DMS153 (cell line): Measurements from ENCODE around the gene IRF6.

ENCODE experiments used
- DNase-seq: peaks from one replicate; lab custom pipeline; 2025; lab: John Stamatoyannopoulos, UW

The IRF6 gene

DNA sequence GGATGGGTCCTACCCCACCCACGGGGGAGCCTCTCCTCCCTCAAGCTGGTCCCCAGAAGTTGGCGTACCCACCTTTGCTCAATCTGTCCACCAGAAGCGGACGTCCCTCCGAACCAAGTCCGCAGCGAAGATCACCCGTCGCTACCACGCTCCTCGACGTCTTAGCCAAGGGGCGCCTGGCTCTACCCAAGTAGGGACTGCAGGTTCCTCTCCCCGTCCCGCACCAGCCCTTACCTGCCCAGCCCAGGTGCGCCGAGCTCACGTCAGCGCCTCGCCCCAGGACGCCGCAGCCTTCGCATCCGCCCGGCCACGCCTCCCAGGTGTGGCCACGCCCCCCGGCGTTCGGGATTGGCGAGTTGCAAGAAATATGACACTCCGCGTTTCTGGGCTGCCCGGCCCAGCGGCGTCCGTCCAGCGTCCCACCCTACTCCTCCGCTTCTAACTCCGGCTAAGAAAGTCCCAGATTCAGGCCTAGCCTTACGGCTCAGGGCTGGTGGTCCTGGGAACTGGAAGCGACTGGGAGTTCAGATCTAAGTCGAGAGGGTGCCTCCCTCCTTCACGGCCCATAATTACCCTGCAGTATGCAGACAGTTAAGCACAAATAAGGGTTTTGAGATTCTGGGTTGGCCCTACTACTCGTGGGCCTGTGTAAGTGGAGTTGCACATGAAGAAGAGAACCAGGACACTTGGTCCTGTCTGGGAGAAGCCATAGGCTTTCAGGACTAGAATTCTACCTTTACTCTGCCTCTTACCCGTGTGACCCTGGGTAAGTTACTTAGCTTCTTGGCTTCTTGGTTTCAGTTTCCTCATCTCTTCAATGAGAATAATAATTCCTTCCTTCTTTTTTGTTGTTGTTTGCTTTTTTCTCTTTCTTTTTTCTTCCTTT, at the start of gene IRF6:
Gene IRF6 (minus strand): TSS at position 268 of the 886 bp plus-strand sequence. CDS start 4,729 bp downstream, outside the sequence.
- DNase-seq: peak; percentile 94

DNA sequence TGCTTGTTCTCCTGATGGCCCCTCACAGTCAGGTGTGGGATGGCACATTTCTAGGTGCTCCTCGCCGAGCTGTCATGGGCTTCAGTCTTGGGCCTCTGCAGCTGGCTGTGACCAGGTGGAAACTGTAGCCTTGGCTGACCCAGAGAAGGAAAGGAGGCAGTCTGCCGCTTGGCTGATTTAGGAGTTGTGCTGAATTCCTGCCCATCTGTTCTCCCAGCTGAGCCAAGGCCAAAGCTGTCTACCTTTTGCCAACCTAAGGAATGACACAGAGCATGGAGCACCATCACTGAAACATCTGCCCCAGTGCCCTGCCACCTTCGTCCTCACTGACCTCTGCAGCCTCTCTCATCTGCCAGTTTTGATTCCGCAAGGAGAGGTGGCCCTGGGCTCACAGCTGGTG, 49.7 kb upstream of the IRF6 start:
- no peak for DNase-seq

GRCh38 chr1:209855006-209855405, 49.1 kb upstream of the IRF6 start:
- DNase-seq: no peak

GRCh38 chr1:209854196-209854595, 48.3 kb upstream of the IRF6 start:
- no peak for DNase-seq

DNA sequence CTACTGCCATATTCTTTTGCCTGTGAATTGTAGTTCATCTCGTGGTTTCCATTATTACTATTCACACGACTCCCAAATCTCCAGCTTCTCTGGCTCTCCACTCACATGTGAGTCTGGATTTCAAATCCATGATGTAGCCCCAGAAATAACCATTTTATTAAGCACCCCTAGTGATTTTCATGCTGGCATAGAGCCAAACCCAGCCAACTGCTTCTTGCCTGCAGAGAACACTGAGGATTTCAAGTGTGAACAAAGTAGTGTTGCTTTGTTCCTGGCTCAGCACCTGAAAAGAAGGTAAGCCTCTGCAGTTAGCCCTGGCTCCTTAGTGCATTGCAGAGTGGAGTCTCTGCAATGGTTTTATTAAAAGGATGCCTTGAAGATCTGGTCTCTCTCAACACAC, 47.7 kb upstream of the IRF6 start:
- DNase-seq: no peak

- DNase-seq: peak; percentile 67
Measured at GRCh38 chr1:209850342-209850979, 44.5 kb upstream of the IRF6 start.

- no peak for DNase-seq
Measured at GRCh38 chr1:209849388-209849787, 43.4 kb upstream of the IRF6 start.

GRCh38 chr1:209845408-209845725, 39.4 kb upstream of the IRF6 start:
- DNase-seq: peak; percentile 94

DNA sequence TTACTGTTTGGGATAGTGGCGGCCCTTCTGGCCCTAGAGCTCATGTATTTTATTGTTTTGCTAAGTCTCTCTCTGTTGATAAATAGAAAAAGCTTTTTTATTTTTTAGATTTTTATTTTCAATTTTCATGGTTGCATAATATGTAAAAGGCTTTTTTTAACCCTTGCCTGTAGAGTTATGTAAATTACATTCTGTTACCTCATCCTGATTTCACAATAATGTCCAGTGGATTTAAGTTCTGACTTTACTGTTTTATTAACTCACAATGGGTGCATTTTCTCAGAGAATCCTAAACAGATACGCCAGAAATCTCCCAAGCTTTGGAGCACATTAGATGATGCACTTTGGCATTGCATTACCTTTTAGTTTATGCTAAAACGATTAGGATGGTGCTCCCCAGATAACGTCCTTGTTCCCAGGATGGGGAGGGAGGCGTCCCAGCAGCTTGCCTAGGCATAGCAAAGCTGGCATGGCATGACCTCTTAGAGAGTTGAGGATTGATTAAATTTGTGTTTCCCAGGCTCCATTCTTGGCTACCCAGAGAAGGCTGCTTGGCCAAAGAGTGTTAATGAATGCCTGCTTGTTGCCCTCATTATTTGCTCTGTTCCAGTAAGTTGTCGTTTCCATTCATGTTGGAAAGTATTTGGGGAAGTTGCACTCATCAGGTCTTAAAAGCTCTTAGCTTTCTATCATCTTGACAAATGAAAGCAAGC, 38.9 kb upstream of the IRF6 start:
- no peak for DNase-seq

GRCh38 chr1:209840611-209841010, 34.7 kb upstream of the IRF6 start:
- DNase-seq: no peak

DNA sequence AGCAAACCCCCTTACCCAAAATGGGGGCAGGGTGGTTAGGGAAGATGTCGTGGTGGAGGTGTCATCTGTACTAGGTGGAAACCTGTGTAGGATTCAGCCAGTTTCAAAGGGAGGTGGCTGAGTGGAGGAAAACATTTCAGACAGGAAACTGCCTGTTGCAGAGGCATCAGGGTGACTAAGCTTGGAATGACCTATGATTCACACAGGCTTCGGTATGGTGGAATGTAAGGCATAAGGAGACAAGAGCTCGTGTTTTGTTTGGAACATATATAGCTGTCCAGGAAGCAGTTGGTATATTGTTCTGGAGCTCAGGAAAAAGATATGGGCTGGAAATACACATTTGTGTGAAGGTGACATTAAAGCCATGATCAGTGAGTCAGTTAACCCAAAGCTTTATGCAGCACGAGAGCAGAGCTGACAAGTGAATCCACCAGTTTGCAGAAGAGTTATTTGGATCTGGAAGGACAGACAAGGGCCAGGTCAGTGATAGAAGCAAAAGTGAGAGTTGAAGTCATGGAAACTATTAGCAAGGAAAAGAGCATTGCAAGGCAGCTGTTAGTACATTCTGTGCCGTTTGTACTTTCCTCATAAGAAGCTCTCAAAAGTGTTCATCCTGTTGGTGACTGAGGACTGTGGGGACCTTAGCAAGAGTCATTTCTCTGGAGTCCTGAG, 34.1 kb upstream of the IRF6 start:
- DNase-seq: no peak

- DNase-seq: no peak
Measured at GRCh38 chr1:209838537-209838936, 32.6 kb upstream of the IRF6 start.

DNA sequence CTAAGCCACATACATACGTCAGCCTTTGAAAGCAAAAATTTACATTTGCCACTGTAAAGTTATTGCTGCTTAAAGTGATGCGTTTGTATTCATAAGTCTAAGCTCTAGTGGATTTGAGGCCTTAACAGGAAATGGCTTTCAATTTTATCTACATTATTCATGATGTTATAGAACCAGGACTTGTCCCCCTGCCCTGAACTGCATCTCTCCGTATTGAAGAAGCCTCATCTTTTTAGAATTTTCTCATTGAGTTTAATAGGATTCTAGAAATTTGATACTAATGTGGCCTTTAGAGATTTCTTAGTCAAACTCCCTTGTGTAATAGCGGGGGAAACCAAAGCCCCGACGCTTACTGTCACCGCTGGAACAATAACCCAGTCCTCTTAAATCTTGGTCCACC, 31.7 kb upstream of the IRF6 start:
- DNase-seq: no peak

DNA sequence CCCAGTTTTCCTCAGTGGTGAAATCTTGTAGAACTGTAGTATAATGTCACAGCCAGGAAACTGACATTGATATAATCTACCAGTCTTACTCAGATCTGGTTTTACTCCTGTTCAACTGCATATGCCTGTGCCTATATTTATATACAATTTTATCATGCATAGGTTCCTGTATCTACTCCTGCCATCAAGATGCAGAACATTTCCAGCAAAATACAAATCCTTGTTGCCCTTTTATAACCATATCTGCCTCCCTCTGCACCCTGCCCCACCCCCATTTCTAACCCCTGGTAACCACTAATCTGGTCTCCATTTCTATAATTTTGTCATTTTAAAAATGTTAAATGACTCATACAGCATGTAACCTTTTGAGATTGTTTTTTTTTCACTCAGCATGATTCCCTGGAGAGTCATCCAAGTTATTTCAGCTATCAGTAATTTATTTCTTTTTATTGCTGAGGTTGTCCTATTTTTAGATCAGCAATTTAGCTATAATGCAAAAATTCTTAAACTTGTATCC, 29.9 kb upstream of the IRF6 start:
- no peak for DNase-seq

- DNase-seq: no peak
Measured at GRCh38 chr1:209831615-209832014, 25.7 kb upstream of the IRF6 start.

DNA sequence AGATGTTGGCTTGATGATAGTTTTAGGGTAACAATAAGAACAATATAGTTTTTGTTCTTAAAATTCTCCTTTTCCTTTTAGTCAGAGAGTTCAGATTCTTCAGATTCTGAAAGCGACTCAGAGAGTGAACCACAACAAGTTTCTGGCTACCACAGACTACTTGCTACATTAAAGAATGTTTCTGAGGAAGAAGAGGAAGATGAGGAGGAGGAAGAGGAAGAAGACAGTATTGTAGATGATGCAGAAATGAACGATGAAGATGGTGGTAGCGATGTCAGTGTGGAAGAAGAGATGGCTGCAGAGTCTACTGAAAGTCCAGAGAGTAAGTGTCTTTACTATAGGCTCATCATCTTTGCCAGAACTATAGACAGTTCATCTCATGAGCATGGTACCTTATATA, 24.8 kb upstream of the IRF6 start:
- no peak for DNase-seq

DNA sequence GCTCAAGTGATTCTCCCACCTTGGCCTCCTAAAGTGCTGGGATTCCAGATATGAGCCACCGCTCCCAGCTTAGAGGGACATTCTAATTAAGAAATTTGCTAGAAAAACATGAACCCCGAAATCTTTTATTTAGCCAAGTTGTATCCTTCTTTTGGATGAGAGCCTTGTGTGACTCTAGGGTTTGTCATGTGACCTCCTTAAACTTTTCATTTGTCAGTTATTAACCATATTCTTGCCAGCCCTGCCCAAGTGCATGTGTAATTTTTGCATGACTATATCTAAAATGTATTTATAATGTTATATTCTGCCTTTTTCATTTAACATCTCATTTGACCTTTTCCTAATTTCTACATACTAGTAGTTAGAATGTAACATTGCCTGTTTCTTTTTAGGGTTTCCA, 23.8 kb upstream of the IRF6 start:
- no peak for DNase-seq

- DNase-seq: peak; percentile 97
Measured at GRCh38 chr1:209827384-209828262, 21.7 kb upstream of the IRF6 start, which contains the start of gene UTP25. Gene UTP25 (plus strand): TSS chr1:209827972. CDS start chr1:209828064, 92 bp downstream.

DNA sequence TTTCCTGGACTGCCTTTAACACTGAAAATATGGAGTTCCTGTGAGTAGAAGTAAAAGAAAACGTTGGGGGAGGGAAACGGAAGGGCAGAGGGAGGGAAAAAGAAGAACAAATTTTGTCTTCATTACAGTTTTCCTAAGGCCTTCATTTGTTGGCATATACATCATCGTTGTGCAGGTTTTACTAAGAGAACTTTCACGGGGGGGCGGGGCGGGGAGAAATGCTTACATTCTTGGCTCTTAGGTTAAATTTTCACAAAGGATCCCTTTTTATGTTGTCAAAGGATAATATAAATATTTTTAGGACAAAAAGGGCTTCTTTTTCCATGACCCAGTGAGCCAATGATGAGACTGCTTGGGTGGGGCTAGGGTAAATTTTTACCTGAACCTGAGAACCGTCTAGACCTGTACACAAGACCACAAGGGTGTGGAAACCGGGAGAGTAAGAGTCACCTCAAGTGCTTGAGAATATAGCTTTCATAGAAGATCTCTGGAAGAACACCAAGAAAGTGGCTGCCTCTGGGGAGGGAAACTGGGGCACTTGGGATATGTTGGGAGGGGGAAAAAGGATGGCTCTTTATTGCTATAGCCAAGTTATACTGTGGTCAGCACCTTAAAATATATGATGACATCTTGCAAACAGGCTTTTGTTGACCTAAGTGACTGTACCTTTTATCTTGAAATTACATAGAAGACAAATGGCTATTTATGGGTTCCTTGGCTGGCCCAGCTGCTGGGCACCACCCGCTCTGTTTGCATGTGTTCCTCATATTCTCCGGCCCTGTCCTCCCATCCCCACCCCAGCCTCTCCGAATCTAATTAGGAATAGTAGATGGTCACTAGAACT, 19.9 kb upstream of the IRF6 start:
- DNase-seq: no peak
